ENCODE data around the gene CRAMP1.
"Not testable (repeated sequence)": the region's sequence is repeated elsewhere in the genome, so short reads cannot be mapped to it uniquely, and the experiment has no call there.

The CRAMP1 gene

GRCh38 chr16:1579214-1579613 is 32.9 kb upstream of the CRAMP1 start:
- H3K27ac ChIP-seq (ENCODE audit: low read depth, low read length, severe bottlenecking), result no peak overlapping the region
- H3K4me1 ChIP-seq (ENCODE audit: control insufficient read depth, insufficient read depth, low read length, poor library complexity, severe bottlenecking), result no peaks in the 10 kb centered on the region
- no peak overlapping the region for H3K4me3 ChIP-seq (ENCODE audit: extremely low read depth, insufficient read depth, low read length, poor library complexity, severe bottlenecking)
- H3K36me3 ChIP-seq (ENCODE audit: control insufficient read depth, insufficient read depth, low read length), result peaks cover 52% of the 10 kb centered on the region
- WGBS, 2 experiments (ENCODE audit: insufficient coverage in 2 of 2), result 90 to 96% methylated on average over 3 to 4 of the region's 5 CpGs
- no peaks in the 10 kb centered on the region for H3K9me3 ChIP-seq (ENCODE audit: control insufficient read depth, low read length)

GRCh38 chr16:1580256-1580655 is 31.9 kb upstream of the CRAMP1 start:
- no peak overlapping the region for H3K4me3 ChIP-seq (ENCODE audit: extremely low read depth, insufficient read depth, low read length, poor library complexity, severe bottlenecking)
- H3K36me3 ChIP-seq (ENCODE audit: control insufficient read depth, insufficient read depth, low read length), result peaks cover 61% of the 10 kb centered on the region
- 92% methylated on average over 6 to 11 of the region's 12 CpGs for WGBS, 2 experiments (ENCODE audit: insufficient coverage in 2 of 2)
- H3K9me3 ChIP-seq (ENCODE audit: control insufficient read depth, low read length), result no peaks in the 10 kb centered on the region
- H3K4me1 ChIP-seq (ENCODE audit: control insufficient read depth, insufficient read depth, low read length, poor library complexity, severe bottlenecking), result no peaks in the 10 kb centered on the region
- H3K27ac ChIP-seq (ENCODE audit: low read depth, low read length, severe bottlenecking), result no peak overlapping the region

- no peaks in the 10 kb centered on the region for H3K4me1 ChIP-seq (ENCODE audit: control insufficient read depth, insufficient read depth, low read length, poor library complexity, severe bottlenecking)
- H3K27ac ChIP-seq (ENCODE audit: low read depth, low read length, severe bottlenecking), result no peak overlapping the region
- peaks cover 65% of the 10 kb centered on the region for H3K36me3 ChIP-seq (ENCODE audit: control insufficient read depth, insufficient read depth, low read length)
- WGBS, 2 experiments (ENCODE audit: insufficient coverage in 2 of 2), result 94 to 97% methylated on average over 5 to 6 of the region's 6 CpGs
- H3K9me3 ChIP-seq (ENCODE audit: control insufficient read depth, low read length), result no peaks in the 10 kb centered on the region
- H3K4me3 ChIP-seq (ENCODE audit: extremely low read depth, insufficient read depth, low read length, poor library complexity, severe bottlenecking), result no peak overlapping the region
These were observed 31.2 kb upstream of the CRAMP1 start for GRCh38 chr16:1580956-1581355.

GRCh38 chr16:1581804-1582203 is 30.4 kb upstream of the CRAMP1 start:
- Histone ChIP-seq H3K9me3 (ENCODE audit: control insufficient read depth, low read length) (no peaks in the 10 kb centered on the region), H3K4me3 (ENCODE audit: extremely low read depth, insufficient read depth, low read length, poor library complexity, severe bottlenecking) (no peak overlapping the region), H3K36me3 (ENCODE audit: control insufficient read depth, insufficient read depth, low read length) (peaks cover 73% of the 10 kb centered on the region), H3K27ac (ENCODE audit: low read depth, low read length, severe bottlenecking) (no peak overlapping the region), H3K4me1 (ENCODE audit: control insufficient read depth, insufficient read depth, low read length, poor library complexity, severe bottlenecking) (no peaks in the 10 kb centered on the region)
- 94 to 96% methylated on average over 7 to 9 of the region's 9 CpGs for WGBS, 2 experiments (ENCODE audit: insufficient coverage in 2 of 2)

GRCh38 chr16:1583180-1583579 is 29.0 kb upstream of the CRAMP1 start:
- Histone ChIP-seq H3K9me3 (ENCODE audit: control insufficient read depth, low read length) (no peaks in the 10 kb centered on the region), H3K36me3 (ENCODE audit: control insufficient read depth, insufficient read depth, low read length) (peaks cover 74% of the 10 kb centered on the region), H3K4me1 (ENCODE audit: control insufficient read depth, insufficient read depth, low read length, poor library complexity, severe bottlenecking) (no peaks in the 10 kb centered on the region), H3K4me3 (ENCODE audit: extremely low read depth, insufficient read depth, low read length, poor library complexity, severe bottlenecking) (no peak overlapping the region), H3K27ac (ENCODE audit: low read depth, low read length, severe bottlenecking) (no peak overlapping the region)
- WGBS, 2 experiments (ENCODE audit: insufficient coverage in 2 of 2), result 92 to 93% methylated on average over 12 to 13 of the region's 15 CpGs

- Histone ChIP-seq H3K27ac (ENCODE audit: low read depth, low read length, severe bottlenecking) (no peak overlapping the region), H3K9me3 (ENCODE audit: control insufficient read depth, low read length) (no peaks in the 10 kb centered on the region), H3K36me3 (ENCODE audit: control insufficient read depth, insufficient read depth, low read length) (peaks cover 67% of the 10 kb centered on the region), H3K4me1 (ENCODE audit: control insufficient read depth, insufficient read depth, low read length, poor library complexity, severe bottlenecking) (no peaks in the 10 kb centered on the region), H3K4me3 (ENCODE audit: extremely low read depth, insufficient read depth, low read length, poor library complexity, severe bottlenecking) (no peak overlapping the region)
- WGBS, 2 experiments (ENCODE audit: insufficient coverage in 2 of 2), result 85 to 90% methylated on average over 4 to 7 of the region's 8 CpGs
These were observed 27.2 kb upstream of the CRAMP1 start for GRCh38 chr16:1584926-1585484.

- H3K4me3 ChIP-seq (ENCODE audit: extremely low read depth, insufficient read depth, low read length, poor library complexity, severe bottlenecking), result no peak overlapping the region
- 92 to 96% methylated on average over 4 to 5 of the region's 6 CpGs for WGBS, 2 experiments (ENCODE audit: insufficient coverage in 2 of 2)
- H3K4me1 ChIP-seq (ENCODE audit: control insufficient read depth, insufficient read depth, low read length, poor library complexity, severe bottlenecking), result no peaks in the 10 kb centered on the region
- H3K9me3 ChIP-seq (ENCODE audit: control insufficient read depth, low read length), result no peaks in the 10 kb centered on the region
- no peak overlapping the region for H3K27ac ChIP-seq (ENCODE audit: low read depth, low read length, severe bottlenecking)
- H3K36me3 ChIP-seq (ENCODE audit: control insufficient read depth, insufficient read depth, low read length), result peaks cover 19% of the 10 kb centered on the region
These were observed 21.8 kb upstream of the CRAMP1 start for GRCh38 chr16:1590366-1590765.

GRCh38 chr16:1590930-1591705 is 21.0 kb upstream of the CRAMP1 start:
- Histone ChIP-seq H3K27ac (ENCODE audit: low read depth, low read length, severe bottlenecking) (no peak overlapping the region), H3K4me1 (ENCODE audit: control insufficient read depth, insufficient read depth, low read length, poor library complexity, severe bottlenecking) (no peaks in the 10 kb centered on the region), H3K36me3 (ENCODE audit: control insufficient read depth, insufficient read depth, low read length) (peaks cover 14% of the 10 kb centered on the region), H3K4me3 (ENCODE audit: extremely low read depth, insufficient read depth, low read length, poor library complexity, severe bottlenecking) (no peak overlapping the region), H3K9me3 (ENCODE audit: control insufficient read depth, low read length) (no peaks in the 10 kb centered on the region)
- 91 to 95% methylated on average over 19 to 23 of the region's 23 CpGs for WGBS, 2 experiments (ENCODE audit: insufficient coverage in 2 of 2)

- no peaks in the 10 kb centered on the region for H3K4me1 ChIP-seq (ENCODE audit: control insufficient read depth, insufficient read depth, low read length, poor library complexity, severe bottlenecking)
- H3K36me3 ChIP-seq (ENCODE audit: control insufficient read depth, insufficient read depth, low read length), result peaks cover 19% of the 10 kb centered on the region
- no peak overlapping the region for H3K27ac ChIP-seq (ENCODE audit: low read depth, low read length, severe bottlenecking)
- 95 to 99% methylated on average over 15 of the region's 16 CpGs for WGBS, 2 experiments (ENCODE audit: insufficient coverage in 2 of 2)
- no peaks in the 10 kb centered on the region for H3K9me3 ChIP-seq (ENCODE audit: control insufficient read depth, low read length)
- no peak overlapping the region for H3K4me3 ChIP-seq (ENCODE audit: extremely low read depth, insufficient read depth, low read length, poor library complexity, severe bottlenecking)
These were observed 19.7 kb upstream of the CRAMP1 start for GRCh38 chr16:1592446-1592845.

GRCh38 chr16:1595511-1595910 is 16.6 kb upstream of the CRAMP1 start:
- H3K9me3 ChIP-seq (ENCODE audit: control insufficient read depth, low read length); H3K4me3 ChIP-seq (ENCODE audit: extremely low read depth, insufficient read depth, low read length, poor library complexity, severe bottlenecking); H3K4me1 ChIP-seq (ENCODE audit: control insufficient read depth, insufficient read depth, low read length, poor library complexity, severe bottlenecking); H3K27ac ChIP-seq (ENCODE audit: low read depth, low read length, severe bottlenecking): not testable (repeated sequence)
- peaks cover 26% of the 10 kb centered on the region for H3K36me3 ChIP-seq (ENCODE audit: control insufficient read depth, insufficient read depth, low read length)
- 78 to 79% methylated on average over 1 to 3 of the region's 5 CpGs for WGBS, 2 experiments (ENCODE audit: insufficient coverage in 2 of 2)

- no peak overlapping the region for H3K27ac ChIP-seq (ENCODE audit: low read depth, low read length, severe bottlenecking)
- H3K4me1 ChIP-seq (ENCODE audit: control insufficient read depth, insufficient read depth, low read length, poor library complexity, severe bottlenecking), result no peaks in the 10 kb centered on the region
- peaks cover 35% of the 10 kb centered on the region for H3K36me3 ChIP-seq (ENCODE audit: control insufficient read depth, insufficient read depth, low read length)
- 94 to 95% methylated on average over 12 of the region's 12 CpGs for WGBS, 2 experiments (ENCODE audit: insufficient coverage in 2 of 2)
- no peaks in the 10 kb centered on the region for H3K9me3 ChIP-seq (ENCODE audit: control insufficient read depth, low read length)
- no peak overlapping the region for H3K4me3 ChIP-seq (ENCODE audit: extremely low read depth, insufficient read depth, low read length, poor library complexity, severe bottlenecking)
These were observed 15.6 kb upstream of the CRAMP1 start for GRCh38 chr16:1596516-1596915.
